WERI-Rb-1 (cell line): ENCODE data around the gene NPHP1.

Experiments
- DNase-seq: peaks from one replicate; pipeline ENCODE4 v3.0.0-alpha.2; 2020
- H3K27ac ChIP-seq: fragments of 250-450 bp; sonication (Bioruptor Pico); 2 replicates; pipeline ENCODE4 v1.5.1; 2020; ENCODE audit warnings: mild to moderate bottlenecking, moderate library complexity
- H3K27me3 ChIP-seq: fragments of 250-450 bp; sonication (Bioruptor Pico); 2 replicates; pipeline ENCODE4 v1.5.1; 2021; ENCODE audit warnings: mild to moderate bottlenecking, low read depth, moderate library complexity; ENCODE audit not compliant: insufficient read depth, severe bottlenecking
- H3K36me3 ChIP-seq: fragments of 250-450 bp; sonication (Bioruptor Pico); 2 replicates; pipeline ENCODE4 v1.5.1; 2020; ENCODE audit warnings: mild to moderate bottlenecking, moderate library complexity
- H3K4me3 ChIP-seq: 2 replicates; pipeline ENCODE4 v1.5.1; 2011; ENCODE audit warnings: low read depth, mild to moderate bottlenecking, control low read depth, low read length
- H3K9me3 ChIP-seq: fragments of 250-450 bp; sonication (Bioruptor Pico); 2 replicates; pipeline ENCODE4 v1.5.1; 2021; ENCODE audit warnings: mild to moderate bottlenecking, moderate library complexity; ENCODE audit not compliant: severe bottlenecking
- TF ChIP-seq, protein P1 (sequence below): IDR thresholded peaks from 2 replicates; pipeline ENCODE4 v1.5.1; 2011; ENCODE audit warnings: low read depth, mild to moderate bottlenecking, control low read depth, inconsistent platforms, low read length

Gene NPHP1

DNA sequence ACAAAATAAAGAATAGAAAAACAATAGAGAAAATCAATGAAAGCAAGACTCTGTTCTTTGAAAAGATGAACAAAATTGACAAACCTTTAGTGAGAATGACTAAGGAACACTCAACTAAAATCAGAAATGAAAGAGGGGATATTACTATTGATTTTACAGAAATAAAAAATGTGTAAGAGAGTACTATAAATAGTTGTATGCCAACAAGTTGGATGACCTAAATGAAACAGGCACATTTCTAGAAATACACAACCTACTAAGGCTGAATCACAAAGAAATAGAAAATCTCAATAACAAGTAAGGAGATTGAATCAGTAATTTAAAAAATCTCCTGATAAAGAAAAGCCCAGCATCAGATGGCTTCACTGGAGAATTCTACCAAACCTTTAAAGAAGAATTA lies 70.8 kb downstream of the NPHP1 start:
- H3K36me3 ChIP-seq, result no peaks in the 10 kb centered on the region
- no peak overlapping the region for H3K4me3 ChIP-seq
- peaks cover 2% of the 10 kb centered on the region for H3K9me3 ChIP-seq
- TF ChIP-seq, protein P1, sequence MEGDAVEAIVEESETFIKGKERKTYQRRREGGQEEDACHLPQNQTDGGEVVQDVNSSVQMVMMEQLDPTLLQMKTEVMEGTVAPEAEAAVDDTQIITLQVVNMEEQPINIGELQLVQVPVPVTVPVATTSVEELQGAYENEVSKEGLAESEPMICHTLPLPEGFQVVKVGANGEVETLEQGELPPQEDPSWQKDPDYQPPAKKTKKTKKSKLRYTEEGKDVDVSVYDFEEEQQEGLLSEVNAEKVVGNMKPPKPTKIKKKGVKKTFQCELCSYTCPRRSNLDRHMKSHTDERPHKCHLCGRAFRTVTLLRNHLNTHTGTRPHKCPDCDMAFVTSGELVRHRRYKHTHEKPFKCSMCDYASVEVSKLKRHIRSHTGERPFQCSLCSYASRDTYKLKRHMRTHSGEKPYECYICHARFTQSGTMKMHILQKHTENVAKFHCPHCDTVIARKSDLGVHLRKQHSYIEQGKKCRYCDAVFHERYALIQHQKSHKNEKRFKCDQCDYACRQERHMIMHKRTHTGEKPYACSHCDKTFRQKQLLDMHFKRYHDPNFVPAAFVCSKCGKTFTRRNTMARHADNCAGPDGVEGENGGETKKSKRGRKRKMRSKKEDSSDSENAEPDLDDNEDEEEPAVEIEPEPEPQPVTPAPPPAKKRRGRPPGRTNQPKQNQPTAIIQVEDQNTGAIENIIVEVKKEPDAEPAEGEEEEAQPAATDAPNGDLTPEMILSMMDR, result no peak
- H3K27me3 ChIP-seq, result no peaks in the 10 kb centered on the region
- no peak for DNase-seq
- H3K27ac ChIP-seq, result no peak overlapping the region

DNA sequence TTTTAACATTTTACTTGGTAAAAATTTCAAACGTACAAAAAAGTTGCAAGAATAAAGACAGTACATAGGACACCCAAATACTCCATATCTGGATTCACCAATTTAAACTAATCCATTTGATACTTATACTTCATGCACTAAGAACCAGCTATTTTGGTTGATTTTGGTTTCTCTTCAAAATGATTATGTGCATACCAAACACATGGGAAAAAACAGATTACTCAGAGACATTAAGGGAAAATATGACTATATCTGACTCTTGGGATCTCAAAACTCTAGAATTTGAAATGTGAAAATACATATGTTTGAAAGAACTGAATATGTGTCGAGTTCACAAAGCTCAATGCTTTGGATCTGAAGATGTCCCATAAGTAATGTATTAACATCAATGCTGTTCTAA lies 73.6 kb downstream of the NPHP1 start:
- DNase-seq, result no peak
- H3K36me3 ChIP-seq, result no peaks in the 10 kb centered on the region
- TF ChIP-seq, protein P1, result no peak
- H3K9me3 ChIP-seq, result peaks cover 2% of the 10 kb centered on the region
- no peaks in the 10 kb centered on the region for H3K27me3 ChIP-seq
- no peak overlapping the region for H3K4me3 ChIP-seq
- H3K27ac ChIP-seq, result no peak overlapping the region

DNA sequence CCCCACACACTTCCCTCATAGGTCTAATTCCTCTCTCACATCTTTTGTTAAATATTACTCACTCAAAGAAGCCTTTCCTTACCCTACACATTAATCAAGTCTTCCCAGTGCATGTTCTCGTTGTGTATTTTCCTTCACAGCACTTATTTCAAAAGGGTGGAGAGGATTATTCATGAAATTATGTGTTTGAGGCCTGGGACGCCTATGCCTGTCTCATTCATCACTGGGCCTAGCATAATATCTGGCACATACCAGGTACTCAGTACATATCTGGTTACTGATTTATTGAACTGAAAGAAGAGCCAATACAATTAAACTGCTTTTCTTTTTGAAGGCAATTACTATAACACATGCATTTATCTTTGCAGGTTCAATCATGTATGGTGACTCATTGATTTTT lies 74.1 kb downstream of the NPHP1 start:
- no peak for DNase-seq
- no peaks in the 10 kb centered on the region for H3K27me3 ChIP-seq
- H3K36me3 ChIP-seq, result no peaks in the 10 kb centered on the region
- peaks cover 2% of the 10 kb centered on the region for H3K9me3 ChIP-seq
- TF ChIP-seq, protein P1, result no peak
- no peak overlapping the region for H3K4me3 ChIP-seq
- no peak overlapping the region for H3K27ac ChIP-seq

DNA sequence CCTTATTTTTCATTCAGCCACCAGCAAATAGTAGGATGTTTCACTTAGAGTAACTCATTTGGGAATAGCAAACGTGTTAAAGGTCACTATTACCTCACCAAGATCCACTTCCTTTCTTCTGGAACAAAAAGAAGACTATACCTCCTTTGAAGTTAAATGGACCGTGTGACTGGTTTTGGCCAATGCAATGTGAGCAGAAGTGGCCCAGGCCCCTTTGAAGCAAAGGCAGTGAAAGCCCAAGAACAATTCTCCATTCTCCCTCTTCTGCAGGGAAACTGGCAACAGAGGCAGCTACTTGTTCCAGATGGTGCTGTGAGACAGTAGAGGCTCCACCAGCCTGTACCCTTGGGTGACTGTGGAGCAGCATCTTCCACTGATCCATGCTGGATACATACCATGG lies 77.9 kb downstream of the NPHP1 start:
- H3K9me3 ChIP-seq, result no peaks in the 10 kb centered on the region
- no peaks in the 10 kb centered on the region for H3K27me3 ChIP-seq
- H3K4me3 ChIP-seq, result no peak overlapping the region
- no peak overlapping the region for H3K27ac ChIP-seq
- no peak for DNase-seq
- H3K36me3 ChIP-seq, result no peaks in the 10 kb centered on the region
- TF ChIP-seq, protein P1, result no peak

DNA sequence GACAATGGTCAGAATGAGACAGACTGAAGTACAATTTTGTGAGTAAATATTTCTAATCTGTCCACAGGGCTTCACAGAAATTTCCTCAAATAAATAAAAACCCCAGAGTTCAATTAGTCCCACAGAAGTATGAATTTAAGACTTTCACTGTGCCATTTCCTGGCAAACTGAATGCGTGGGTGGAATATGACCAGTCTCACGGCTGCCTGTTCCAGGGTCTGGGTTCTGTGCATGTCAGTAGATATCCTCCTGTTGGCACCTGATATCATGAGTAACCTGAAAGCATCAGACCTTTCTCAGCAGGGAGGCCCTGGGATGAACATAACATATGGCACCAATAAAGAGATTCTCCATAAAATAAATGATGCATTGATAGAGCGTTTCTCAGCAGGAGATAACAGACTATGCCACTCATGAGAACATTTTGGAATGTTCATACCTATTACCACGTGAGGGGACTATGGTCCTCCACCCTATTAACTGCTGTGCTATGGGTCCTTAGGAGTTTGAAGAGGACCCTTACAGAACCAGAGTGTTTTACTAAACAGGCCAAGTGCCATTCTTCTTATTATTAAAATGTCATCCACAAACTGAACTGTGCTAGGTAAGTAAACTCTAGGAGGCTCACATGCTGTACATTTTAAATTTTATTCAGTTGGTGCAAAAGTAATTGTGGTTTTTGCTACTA lies 78.6 kb downstream of the NPHP1 start:
- DNase-seq, result no peak
- no peaks in the 10 kb centered on the region for H3K9me3 ChIP-seq
- H3K36me3 ChIP-seq, result no peaks in the 10 kb centered on the region
- no peak overlapping the region for H3K4me3 ChIP-seq
- TF ChIP-seq, protein P1, result no peak
- peaks cover 3% of the 10 kb centered on the region for H3K27me3 ChIP-seq
- no peak overlapping the region for H3K27ac ChIP-seq
